ENCODE measurements around the gene TECPR1. TPM values are rescaled to one million over a fixed set of nuclear protein-coding genes. Genes with fewer than 3 reads are reported as not detected.
"Not testable (repeated sequence)": the region's sequence is repeated elsewhere in the genome, so short reads cannot be mapped to it uniquely, and the experiment has no call there.

Gene TECPR1
- total RNA-seq, 1 donor from 2014 or later: 86.3 TPM

DNA sequence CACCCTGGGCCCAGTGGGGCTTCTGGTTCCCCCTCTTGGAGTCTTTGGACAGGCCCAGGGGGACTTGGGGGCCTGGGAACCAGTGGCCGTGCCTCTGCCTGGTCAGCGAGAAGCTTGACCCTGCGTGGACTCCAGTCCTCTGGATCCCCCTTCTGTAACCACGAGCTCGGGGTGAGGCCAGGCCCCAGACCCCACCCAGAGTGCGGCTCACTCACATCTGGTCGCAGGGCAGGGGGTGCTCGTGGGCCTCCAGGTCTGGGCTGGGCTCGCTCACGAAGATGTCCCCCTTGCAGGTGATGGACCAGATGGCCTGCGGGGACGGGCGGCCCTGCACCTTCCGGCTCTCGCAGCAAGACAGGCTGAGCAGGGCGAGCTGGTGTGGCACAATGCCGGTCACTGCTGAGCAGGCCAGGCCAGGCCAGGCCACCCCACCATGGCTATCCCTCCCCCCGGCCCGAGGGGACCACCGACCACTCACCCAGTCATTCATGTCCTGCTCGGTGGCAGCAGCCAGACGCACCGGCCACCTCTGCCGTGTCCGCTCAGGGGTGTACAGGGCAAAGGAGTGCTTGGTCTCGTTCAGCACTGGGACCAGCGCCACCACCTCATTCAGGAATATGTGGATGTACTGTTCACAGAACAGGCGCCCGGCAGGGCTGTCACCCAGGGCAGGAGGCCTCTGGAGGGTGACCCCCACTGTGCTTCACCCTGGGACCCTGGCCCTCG, 21.1 kb downstream of the TECPR1 start:
- intact Hi-C loops (cut with micrococcal nuclease): no loop called here

DNA sequence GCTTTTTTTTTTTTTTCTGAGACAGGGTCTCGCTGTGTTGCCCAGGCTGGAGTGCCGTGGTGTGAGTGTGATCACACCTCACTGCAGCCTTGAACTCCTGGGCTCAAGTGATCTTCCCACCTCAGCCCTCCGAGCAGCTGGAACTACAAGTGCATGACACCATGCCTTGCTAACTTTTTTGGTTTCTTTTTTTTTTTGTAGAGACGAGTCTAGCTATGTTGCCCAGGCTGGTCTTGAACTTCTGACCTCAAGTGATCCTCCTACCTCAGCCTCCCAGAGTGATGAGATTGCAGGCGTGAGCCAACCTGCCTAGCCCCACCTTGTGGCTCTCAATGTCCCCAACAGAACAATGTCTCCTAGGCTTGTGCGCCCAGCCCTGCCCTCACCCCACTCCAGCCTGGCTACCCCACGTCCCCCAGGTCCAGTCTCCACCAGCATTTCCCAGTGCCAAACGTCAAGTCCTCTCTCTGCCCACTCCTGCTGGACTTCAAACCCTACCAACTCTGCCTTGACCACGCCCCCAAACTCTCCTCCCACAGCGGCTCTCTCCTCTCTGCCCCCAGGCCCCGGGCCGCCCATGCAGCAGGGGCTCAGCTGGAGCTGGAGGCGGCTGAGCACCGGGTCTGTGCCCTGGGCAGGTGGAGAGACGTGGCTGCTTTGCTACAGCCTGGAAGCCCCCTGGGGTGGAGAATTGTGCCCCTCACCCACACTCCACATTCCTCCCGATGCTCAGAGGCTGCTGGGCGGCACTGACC, 21.9 kb downstream of the TECPR1 start:
- intact Hi-C loops (cut with micrococcal nuclease): no loop called here

DNA sequence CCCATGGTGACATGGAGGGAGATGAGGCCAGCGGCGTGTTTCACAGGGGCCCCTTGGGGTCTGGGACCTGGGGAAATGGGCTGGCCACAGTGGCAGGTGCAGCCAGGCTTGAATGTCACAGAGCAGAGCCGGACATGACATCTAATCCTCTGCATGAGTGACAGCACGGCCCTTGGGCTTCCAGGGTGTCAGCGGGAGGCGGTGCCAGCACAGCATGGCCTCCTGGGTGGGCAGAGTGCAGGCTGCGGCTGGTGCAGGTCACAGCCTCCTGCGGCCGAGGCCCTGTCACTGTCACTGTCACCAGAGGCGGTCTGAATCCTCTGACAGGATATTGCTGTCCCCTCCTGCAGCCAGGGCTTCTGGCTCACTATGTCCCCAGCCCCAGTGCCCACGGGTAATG, 22.6 kb downstream of the TECPR1 start:
- intact Hi-C loops (cut with micrococcal nuclease): no loop called here

DNA sequence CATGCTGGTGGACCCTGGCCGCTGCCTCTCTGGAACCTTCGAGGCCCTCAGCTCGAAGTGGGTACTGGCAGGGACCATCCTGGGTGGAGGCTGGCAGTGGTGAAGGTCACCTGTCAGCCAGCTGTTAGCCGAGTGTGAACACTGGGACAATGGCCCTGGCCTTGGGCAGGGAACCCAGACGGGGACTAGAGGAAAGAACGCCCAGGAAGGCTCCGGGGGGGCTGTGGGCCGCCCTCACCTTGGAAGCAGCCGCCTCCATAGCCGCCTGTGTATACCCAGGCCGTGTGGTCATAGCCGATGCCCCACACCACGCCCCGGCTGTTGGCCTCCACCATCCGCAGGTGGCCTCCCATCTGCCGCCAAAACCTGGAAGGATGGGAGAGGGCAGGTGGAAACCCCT, 23.2 kb downstream of the TECPR1 start:
- intact Hi-C loops (cut with micrococcal nuclease): no loop called here

DNA sequence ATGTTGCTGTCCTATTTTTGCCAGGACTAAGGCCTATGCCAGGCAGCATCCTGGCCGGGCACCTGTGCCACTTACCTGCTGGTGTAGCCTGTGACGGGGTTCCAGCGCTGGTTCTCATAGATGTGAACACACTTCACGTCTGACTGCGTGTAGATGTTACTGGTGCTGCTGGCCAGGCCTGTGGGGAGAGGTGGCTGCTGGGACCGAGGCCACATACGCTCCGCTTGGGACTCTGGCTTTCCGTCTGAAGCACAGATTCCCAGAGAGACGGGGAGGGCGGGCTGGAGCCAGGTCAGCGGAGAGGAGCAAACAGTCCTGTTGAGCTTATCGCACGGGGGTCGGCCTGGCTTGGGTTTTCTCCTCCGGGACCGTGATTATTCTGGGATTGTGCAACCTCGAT, 24.1 kb downstream of the TECPR1 start:
- intact Hi-C loops (cut with micrococcal nuclease): no loop called here

DNA sequence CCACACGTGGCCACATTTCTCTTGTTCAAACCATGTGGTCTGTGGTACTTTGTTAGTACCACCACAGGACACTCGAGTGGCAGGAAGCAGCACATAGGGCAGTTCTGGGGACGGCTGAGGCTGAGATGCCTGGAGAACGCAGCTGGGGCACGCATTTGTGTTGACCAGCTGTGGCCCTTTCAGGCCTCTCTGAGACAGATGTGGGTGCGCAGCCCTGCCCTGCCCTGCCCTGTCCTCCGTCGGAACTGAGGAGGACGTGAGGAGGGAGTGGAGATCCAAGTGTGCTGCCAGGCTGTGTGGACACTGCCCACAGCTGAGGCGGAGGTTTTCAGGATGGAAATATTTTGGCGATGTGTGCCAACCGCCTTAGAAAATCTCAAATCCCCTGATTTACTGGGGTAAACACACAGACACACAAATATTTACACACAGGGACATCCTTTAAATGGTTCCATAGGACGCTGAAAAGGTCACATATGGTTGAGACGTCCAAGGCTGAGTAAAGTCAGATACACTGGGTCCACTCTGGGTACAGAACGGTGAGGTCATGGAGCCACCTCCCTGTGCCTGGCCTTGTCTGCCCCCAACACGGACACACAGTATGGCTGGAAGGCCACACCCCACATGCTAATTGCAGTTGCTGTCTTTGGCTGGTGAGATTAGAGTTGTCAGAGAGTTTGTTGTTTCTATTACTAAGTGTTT, 26.0 kb downstream of the TECPR1 start:
- intact Hi-C loops (cut with micrococcal nuclease): no loop called here

DNA sequence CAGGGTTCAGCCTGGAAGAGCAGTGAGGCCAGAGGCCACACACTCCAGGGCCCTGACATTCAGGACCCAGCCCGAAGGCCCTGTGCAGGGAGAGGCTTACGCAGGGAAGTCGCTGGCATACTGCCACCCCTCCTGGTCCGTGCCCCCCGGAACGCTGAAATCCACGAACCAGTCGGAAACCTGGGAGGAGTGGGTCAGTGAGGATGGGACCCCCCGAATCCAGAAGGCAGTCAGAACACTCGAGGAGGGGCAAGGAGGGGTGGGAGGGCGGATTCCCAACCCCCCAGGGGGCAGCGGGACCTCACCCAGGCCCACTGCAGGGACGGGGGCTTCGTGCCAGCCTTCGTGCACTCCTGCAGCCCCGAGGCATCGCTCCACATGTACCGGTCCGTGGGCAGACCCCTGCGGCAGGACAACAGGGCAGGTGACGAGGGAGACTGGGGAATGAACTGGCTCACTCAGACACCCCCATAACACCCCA, 27.3 kb downstream of the TECPR1 start:
- intact Hi-C loops (cut with micrococcal nuclease): no loop called here

DNA sequence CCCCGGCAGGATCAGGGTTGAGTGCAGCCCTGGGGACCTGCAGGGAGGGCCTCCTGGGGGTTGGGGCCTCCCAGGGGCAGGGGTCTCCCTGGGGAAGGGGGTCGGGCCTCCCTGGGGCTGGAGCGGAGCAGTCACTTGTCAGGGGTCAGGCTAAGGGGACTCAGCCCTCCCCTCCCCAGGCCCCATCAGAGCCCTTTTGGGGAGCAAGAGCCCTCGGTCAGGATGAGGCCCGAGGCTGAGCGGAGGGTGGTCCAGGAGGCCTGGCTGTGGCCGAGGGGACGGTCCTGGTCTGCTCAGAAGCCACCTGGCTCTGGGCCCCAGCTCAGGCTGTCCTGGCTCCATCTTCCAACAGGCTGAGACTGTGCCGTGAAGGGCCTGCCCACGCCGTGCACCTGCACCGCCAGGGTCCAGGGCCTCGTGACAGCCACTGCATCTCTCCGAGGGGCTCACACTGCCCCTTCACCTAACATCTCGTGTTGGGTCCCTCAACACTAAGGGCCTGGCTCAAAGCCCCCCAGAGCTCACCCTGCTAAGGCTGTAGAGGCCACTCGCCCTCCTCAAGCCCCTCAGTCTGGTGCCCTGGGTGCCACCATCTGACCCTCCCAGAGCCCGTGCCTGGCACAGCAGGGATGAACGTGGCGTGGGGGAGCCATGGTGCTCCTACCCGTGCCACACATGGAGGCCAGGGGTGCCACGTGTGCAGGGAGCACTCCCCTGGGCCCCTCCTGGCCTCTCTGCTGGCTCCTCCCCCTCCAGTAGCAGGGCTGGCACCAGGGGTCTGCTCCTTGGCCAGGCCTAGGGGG, 27.9 kb downstream of the TECPR1 start:
- intact Hi-C loops (cut with micrococcal nuclease): no loop called here

DNA sequence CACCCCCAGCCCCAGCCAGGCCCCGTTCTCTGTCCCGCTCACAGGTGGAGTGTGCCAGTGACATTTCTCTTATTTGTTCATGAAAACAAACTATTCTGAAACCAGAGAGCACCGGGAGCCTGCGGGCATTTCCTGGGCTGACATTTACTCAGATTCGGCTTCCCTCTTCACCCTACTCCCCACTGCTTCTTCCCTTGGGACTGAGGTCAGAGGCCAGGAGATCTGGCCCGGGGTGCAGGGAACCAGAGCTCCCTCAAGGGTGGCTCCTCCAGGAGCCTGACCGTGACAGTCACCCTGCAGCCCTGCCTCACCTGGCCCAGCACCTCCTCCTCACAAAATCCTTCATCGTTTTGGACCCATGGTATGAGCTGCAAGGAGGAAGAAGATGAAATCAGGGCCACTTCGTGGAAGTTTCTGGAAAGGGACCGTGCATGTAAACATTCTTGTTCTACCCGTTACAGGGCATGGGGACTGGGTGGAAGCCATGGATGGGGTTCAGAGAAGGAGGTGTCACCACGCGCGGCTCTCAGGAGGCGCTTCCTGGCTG, 28.6 kb downstream of the TECPR1 start:
- intact Hi-C loops (cut with micrococcal nuclease): no loop called here

DNA sequence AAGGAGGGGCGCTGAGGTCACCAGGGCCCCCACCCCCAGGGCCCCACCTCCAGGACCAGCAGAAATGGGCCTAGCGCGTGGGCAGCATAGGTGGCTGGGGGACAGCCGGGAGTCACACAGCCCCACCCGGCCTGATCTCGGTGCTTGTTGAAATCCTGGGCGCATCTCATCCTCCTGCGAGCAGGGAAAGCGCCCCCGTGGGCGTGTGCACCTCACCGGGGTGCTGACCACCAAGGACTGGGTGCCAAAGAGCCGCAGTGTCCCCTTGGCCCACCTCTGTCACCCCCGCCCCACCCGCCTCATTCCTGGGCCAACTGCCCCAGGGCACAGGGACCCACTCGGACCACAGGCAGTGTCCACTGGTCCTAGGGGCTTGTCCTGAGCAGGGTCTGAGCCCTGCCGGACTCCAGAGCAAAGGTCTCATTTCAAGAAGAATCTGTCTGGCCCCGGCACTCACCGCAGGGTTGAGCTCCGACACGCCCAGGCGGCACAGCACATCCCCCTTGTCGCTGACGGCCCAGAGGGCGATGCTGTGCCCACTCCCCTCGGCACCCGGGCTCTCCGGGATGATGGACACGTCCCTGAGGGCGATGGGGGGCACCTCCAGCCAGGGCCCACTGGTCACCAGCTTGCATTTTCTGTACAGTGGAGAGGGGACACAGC, 29.4 kb downstream of the TECPR1 start:
- intact Hi-C loops (cut with micrococcal nuclease): no loop called here

DNA sequence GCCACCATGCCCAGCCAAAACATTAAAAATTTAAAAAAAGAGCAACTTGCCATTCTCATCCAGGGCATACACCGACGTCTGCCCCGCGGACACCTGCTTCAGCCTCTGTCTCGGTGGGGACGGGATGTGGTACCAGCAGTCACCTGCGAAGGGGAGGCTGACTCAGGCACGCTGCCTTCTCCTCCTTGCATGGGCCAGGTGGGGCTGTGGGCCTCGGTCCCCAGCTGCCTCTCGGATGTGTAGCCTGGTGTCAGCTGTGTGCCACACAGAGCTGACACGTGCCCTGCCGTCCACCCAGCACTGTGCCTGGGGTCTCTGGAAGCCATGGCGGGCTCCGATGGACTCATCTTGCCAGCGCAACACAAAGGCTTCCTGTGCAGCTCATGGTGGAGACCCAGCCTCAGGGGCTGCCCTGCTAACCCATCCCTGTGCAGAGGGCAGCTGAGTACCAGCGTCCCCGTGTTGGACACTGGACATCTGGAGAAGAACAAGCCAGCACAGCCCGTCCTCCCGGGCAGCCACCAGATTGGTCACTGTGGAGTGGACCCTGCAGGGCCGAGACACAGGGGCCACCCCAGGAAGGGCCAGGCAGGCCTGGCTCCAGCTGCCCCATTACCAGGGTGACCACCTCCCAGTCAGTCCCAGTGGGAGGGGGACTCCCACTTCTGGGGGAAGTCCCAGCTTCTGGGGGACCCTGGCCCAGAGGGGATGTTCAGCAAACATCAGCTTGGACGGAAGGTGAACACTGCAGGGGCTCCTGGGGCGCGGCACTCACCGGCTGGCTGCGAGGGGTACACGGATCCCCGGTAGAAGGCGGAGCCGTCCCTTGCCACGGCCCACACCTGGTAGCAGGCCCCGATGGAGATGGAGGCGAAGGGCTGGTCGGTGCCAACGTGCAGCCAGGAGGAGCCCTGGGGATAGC, 30.2 kb downstream of the TECPR1 start:
- intact Hi-C loops (cut with micrococcal nuclease): no loop called here

DNA sequence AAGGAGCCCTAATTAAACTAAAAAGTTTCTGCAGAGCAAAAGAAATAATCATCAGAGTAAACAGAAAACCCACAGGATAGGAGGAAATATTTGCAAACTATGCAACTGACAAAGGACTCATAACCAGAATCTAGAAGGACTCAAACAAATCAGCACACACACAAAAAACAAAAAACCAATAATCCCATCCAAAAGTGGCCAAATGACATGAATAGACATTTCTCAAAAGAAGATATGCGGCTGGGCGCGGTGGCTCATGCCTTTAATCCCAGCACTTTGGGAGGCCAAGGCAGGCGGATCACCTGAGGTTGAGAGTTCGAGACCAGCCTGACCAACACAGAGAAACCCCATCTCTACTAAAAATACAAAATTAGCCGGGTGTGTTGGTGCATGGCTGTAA, 32.6 kb downstream of the TECPR1 start:
- intact Hi-C loops (cut with micrococcal nuclease): not testable (repeated sequence)

DNA sequence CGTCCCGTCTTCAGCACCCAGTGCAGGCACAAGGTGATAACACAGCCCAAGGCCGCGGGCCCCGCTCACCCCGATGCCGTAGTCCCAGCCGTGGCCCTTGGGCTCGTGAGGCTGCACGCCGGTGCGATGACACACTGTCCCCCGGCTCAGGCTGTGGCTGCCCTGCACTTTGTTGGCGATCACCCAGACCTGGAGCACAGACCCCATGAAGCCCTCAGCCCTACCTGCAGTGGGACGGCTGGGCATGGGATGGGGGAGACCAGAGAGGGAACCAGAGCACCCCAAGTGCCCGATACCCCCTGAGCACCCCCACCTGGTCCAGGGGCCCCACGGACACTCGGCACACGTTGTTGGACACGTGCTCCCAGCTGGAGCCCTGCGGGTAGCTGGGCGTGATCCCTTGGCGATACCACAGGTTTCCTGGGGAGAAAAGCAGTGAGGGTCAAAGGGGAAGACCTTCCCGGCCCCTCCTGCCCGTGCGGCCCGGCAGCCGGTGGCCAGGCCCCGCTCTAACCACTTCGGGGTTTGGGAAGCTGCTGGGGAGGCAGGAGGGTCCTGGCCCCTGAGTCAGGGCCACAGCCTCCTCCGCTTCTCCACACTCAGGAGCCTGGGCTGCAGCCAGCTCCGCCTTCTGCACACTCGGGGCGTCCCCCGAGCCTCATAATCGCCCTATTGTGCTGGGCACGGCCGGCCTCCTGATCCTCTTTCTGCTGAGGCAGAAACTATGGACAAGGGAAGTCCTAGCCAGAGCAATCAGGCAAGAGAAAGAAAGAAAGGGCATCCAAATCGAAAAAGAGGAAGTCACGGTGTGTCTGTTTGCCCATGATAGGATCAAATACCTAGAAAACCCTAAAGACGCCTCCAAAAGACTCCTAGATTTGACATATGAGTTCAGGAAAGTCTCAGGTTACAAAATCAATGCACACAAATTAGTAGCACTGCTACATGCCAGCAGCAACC, 34.1 kb downstream of the TECPR1 start:
- intact Hi-C loops (cut with micrococcal nuclease): no loop called here

DNA sequence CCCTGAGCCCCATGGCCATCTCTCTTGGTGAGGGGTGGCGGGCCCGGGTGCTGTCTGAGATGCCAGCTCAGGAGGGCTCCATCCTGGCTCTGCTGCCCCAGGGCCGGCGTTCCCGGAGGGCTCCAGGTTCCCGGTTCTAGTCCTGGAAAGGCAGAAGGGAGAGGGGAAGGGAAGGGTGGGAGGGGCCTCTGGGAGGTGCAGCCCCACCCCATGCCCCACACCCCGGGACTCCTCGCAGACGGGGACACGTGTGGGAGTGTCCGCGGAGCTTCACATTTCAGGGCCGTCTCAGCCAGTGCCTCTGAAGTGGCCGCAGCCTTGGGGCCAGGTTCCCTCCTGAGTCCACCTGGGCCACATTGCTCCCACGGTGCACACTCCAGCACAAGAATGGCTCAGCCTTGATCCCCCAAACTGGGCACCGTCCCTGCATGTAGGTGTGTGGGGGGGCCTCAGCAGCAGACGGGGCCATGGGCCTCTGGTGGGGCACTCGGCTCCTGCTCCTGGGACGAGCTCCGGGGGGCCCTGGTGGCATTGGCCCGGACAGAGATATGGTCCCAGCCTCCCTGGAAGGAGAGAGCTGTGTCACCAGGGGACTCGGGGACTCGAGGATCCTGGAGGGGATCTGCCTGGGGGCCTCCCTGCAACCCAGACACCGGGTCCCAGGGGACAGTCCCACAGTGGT, 35.0 kb downstream of the TECPR1 start:
- intact Hi-C loops (cut with micrococcal nuclease): no loop called here

DNA sequence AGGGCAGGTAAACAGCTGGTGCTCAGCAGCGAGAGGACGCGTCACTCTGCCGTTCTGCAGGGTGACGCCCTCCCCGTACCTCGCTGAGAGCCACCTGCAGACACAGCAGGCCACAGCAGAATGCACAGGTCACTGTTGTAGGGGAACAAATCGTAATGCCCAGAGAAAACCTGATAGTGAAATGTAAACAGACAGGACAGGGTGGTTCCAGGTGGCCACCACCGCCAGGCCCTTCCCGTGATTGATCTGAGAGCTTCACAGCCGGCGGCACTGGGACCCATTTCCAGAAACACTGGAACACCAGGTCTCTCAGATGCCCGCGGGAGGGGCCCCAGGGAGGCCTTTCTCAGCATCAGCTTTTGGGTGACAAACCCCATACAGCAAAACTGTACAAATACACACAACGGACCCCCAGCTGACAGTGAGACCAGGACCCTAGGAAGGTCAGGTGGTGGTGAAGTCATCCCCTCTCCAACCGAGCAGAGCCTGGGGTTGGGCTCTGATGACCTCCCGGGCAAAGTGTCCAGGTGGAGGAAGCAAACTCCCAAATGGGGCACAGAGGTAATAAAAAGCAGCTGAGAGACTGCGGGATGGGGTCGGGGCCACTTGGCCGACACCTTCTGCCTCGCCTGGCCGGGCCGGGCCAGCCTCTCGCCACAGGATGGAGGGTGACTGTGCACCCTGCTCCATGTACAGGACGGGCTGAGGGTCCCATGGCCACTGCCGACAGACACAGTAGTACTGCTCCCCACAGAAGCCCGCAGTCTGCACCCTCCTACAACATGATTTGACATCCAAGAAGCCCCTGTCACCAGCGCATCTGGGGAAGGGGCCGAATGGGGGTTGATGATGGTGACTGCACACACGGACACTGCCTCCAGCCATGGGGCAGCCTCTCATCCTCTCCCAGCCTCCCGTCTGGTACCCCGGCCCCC, 36.2 kb downstream of the TECPR1 start:
- intact Hi-C loops (cut with micrococcal nuclease): no loop called here

DNA sequence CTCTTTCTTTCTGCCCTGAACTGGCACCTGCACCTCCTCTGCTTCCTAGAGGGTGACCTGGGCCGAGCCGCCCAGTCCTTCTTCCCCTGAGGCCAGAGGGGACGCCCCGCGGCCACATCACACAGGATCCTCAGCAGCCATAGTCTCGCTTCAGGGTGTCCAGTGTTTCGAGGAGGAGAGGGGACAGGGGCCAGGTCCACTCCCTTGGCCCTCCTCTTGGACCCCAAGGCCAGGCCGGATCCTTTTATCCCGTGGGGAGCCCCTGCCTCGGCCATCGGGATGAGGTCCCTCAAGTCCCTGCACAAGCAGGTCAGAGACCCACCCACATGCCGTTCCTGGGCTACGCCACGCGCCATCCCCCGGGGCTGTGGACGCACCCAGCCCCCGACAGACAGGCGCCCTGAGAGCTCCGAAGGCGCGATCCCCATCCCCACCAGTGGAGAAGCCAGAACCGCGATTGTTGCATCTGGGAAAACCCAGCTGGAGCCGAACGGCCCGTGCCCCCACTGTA, 37.2 kb downstream of the TECPR1 start:
- intact Hi-C loops (cut with micrococcal nuclease): no loop called here

Data from T-helper 1 cell treated with Interleukin-12 subunit alpha and Interleukin-12 subunit beta and Interleukin-4 antibody, amounts not matched to agents 30 ng/mL and 1 ng/mL, for 36 hours (primary cell).